Tibial nerve (tissue), 4 donors: Measurements from ENCODE around the gene NCKAP1. TPM values are rescaled to one million over a fixed set of nuclear protein-coding genes. Genes with fewer than 3 reads are reported as not detected.
A peak's percentile ranks its signal among the peaks of the same experiment; 100 is the strongest.

Experiments
- DNase-seq, 2 donors: peaks; one replicate each; pipeline ENCODE4 v3.0.0-alpha.2; 2019; ENCODE audit warnings: low spot score in 2 of 2
- H3K27ac ChIP-seq, 4 donors: fragments of 200-600 bp; sonication (generic) in 3 of 4; one replicate each; pipeline ENCODE4 v1.5.1; 2017 to 2019; ENCODE audit warnings: mild to moderate bottlenecking in 1 of 4
- H3K27me3 ChIP-seq, 2 donors: fragments of 200-600 bp; sonication (generic) in 1 of 2; one replicate each; pipeline versions ENCODE4 v1.5.1 to v1.6.0; 2017 to 2019
- H3K36me3 ChIP-seq, 3 donors: fragments of 200-600 bp; sonication (generic); one replicate each; pipeline ENCODE4 v1.5.1; 2018 to 2019
- H3K4me1 ChIP-seq, 4 donors: fragments of 200-600 bp; sonication (generic) in 3 of 4; one replicate each; pipeline ENCODE4 v1.5.1; 2017 to 2019
- H3K4me3 ChIP-seq, 4 donors: fragments of 200-600 bp; sonication (generic) in 3 of 4; one replicate each; pipeline ENCODE4 v1.5.1; 2017 to 2019; ENCODE audit warnings: mild to moderate bottlenecking in 1 of 4, moderate library complexity in 1 of 4
- H3K9me3 ChIP-seq, 4 donors: fragments of 200-600 bp; sonication (generic) in 3 of 4; one replicate each; pipeline ENCODE4 v1.5.1; 2017 to 2019
- EP300 ChIP-seq, 2 donors: sonication (generic); formaldehyde crosslinking; IDR thresholded peaks; one replicate each; pipeline ENCODE4 v1.6.1; 2017; ENCODE audit warnings: antibody characterized with exemption in 2 of 2, mild to moderate bottlenecking in 1 of 2
- POLR2A ChIP-seq, 2 donors: fragments of 450-650 bp; IDR thresholded peaks; one replicate each; pipeline ENCODE4 v1.6.1; 2017; ENCODE audit warnings: antibody characterized with exemption in 2 of 2, mild to moderate bottlenecking in 2 of 2, moderate library complexity in 2 of 2
- WGBS, 2 donors: methylation state at CpG; one replicate each; pipeline ENCODE4 v1.1.5; 2018; 5-methylcytosine and 5-hydroxymethylcytosine counted together
- total RNA-seq, 4 donors: library from RNA; depleted of rRNA; stranded (reverse); fragments of >200 nt; gene quantifications; one replicate each; pipeline ENCODE4 v1.1.0, GENCODE V29; 2016
- TF ChIP-seq, protein P1 (sequence below), 5 experiments: fragments of 200-600 bp in 3 of 5; fragments of 450-650 bp in 2 of 5; sonication (generic) in 3 of 5; IDR thresholded peaks; one replicate each; pipeline ENCODE4 v1.5.1; 2016 to 2019; ENCODE audit warnings: antibody characterized with exemption in 5 of 5, mild to moderate bottlenecking in 3 of 5, moderate library complexity in 2 of 5

NCKAP1 gene
- total RNA-seq, 4 donors from 2014 or later: 80.6 to 114 (median 85.6) TPM

DNA sequence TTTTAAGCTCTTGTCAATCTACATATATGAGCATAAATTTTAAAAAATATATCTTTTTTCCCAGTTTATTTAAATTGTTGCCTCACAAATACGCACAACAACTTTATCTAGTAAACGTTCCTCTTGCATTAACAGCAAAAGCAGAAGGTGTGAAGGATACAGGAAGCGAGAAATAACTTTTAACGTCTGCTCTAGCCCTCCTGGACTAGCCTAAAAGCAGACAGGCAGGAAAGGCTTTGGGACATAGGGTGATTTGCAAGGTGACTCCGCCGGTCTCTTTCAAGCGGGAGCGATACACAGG, 39.9 kb upstream of the NCKAP1 start:
- peaks cover 0 to 13% (median 4%) of the 10 kb centered on the region in 4 donors for H3K4me1 ChIP-seq
- TF ChIP-seq EP300 (IDR thresholded peaks at IDR 0.05) (no peak), POLR2A (IDR thresholded peaks at IDR 0.05) (no peak)
- TF ChIP-seq, protein P1, sequence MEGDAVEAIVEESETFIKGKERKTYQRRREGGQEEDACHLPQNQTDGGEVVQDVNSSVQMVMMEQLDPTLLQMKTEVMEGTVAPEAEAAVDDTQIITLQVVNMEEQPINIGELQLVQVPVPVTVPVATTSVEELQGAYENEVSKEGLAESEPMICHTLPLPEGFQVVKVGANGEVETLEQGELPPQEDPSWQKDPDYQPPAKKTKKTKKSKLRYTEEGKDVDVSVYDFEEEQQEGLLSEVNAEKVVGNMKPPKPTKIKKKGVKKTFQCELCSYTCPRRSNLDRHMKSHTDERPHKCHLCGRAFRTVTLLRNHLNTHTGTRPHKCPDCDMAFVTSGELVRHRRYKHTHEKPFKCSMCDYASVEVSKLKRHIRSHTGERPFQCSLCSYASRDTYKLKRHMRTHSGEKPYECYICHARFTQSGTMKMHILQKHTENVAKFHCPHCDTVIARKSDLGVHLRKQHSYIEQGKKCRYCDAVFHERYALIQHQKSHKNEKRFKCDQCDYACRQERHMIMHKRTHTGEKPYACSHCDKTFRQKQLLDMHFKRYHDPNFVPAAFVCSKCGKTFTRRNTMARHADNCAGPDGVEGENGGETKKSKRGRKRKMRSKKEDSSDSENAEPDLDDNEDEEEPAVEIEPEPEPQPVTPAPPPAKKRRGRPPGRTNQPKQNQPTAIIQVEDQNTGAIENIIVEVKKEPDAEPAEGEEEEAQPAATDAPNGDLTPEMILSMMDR (IDR thresholded peaks at IDR 0.05): no peak
- no peaks in the 10 kb centered on the region for H3K36me3 ChIP-seq
- no peak for DNase-seq
- peak overlapping the region; percentile 50 to 84 (median 60) for H3K27ac ChIP-seq
- peak overlapping the region; percentile 49 to 67 (median 60) for H3K4me3 ChIP-seq
- no peaks in the 10 kb centered on the region for H3K9me3 ChIP-seq
- H3K27me3 ChIP-seq: no peaks in the 10 kb centered on the region
- 5 to 6% methylated on average over 8 of the region's 8 CpGs for WGBS, 2 donors

- DNase-seq: no peak
- Histone ChIP-seq H3K36me3 (no peaks in the 10 kb centered on the region), H3K27ac (no peak overlapping the region), H3K4me1 (no peaks in the 10 kb centered on the region), H3K27me3 (no peaks in the 10 kb centered on the region), H3K9me3 (no peaks in the 10 kb centered on the region), H3K4me3 (no peak overlapping the region)
- WGBS, 2 donors: 85 to 91% methylated on average over 7 of the region's 7 CpGs
- TF ChIP-seq EP300 (IDR thresholded peaks at IDR 0.05) (no peak), POLR2A (IDR thresholded peaks at IDR 0.05) (no peak)
- TF ChIP-seq, protein P1 (IDR thresholded peaks at IDR 0.05): no peak
Observed at GRCh38 chr2:183072177-183072576, 33.9 kb upstream of the NCKAP1 start.

GRCh38 chr2:183070942-183071844, 32.9 kb upstream of the NCKAP1 start:
- Histone ChIP-seq H3K27ac (no peak overlapping the region), H3K9me3 (no peaks in the 10 kb centered on the region), H3K4me3 (no peak overlapping the region), H3K27me3 (no peaks in the 10 kb centered on the region), H3K36me3 (no peaks in the 10 kb centered on the region), H3K4me1 (no peaks in the 10 kb centered on the region)
- TF ChIP-seq, protein P1 (IDR thresholded peaks at IDR 0.05): peak in 2 of 5 experiments; percentile 15 to 19
- TF ChIP-seq EP300 (IDR thresholded peaks at IDR 0.05): no peak
- DNase-seq: peak in 1 of 2 donors; percentile 13
- 73 to 89% methylated on average over 20 to 30 of the region's 34 CpGs for WGBS, 2 donors

DNA sequence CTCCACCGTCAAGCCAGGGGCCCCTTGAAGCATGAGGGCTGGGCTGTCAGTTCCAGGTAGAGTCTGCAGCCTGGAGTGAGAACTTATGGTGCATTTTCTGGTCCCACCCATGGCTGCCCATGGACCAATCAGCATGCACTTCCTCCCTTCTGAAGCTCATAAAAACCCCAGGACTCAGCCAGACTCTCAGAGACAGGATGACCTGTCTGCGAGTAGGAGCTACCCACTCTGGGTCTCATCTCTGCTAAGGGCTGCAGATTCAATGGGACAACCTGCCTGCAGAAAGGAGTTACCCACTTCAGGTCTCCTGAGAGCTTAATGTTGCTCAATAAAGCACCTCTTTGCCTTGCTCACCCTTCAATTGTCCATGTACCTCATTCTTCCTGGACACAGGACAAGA, 30.9 kb upstream of the NCKAP1 start:
- Histone ChIP-seq H3K27me3 (no peaks in the 10 kb centered on the region), H3K27ac (no peak overlapping the region), H3K9me3 (no peaks in the 10 kb centered on the region), H3K4me1 (no peaks in the 10 kb centered on the region), H3K4me3 (no peak overlapping the region), H3K36me3 (no peaks in the 10 kb centered on the region)
- no peak for DNase-seq
- WGBS, 2 donors: 76 to 100% methylated on average over 1 to 2 of the region's 2 CpGs
- TF ChIP-seq, protein P1 (IDR thresholded peaks at IDR 0.05): no peak
- TF ChIP-seq POLR2A (IDR thresholded peaks at IDR 0.05) (no peak), EP300 (IDR thresholded peaks at IDR 0.05) (no peak)

DNA sequence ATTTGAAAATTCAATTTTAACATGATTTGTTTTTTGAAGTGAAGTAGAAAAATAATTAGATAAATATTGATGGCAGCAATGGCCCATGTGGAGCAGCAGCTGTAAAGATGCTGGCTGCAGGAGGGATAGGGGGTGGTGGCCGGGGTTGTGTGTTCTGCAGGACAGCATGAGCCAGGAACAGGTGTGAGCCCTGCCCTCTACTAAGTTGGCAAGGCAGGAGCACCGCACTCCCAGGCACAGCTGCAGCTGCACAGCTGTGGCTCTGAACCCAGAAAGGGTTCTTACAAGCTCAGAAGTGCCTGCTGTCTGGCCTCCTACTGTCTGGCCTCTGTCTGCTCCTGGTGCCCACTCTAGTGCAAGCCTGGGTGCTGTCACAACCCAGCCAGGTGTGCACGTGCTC, 30.3 kb upstream of the NCKAP1 start:
- WGBS, 2 donors: 74 to 84% methylated on average over 3 of the region's 3 CpGs
- TF ChIP-seq POLR2A (IDR thresholded peaks at IDR 0.05): no peak
- TF ChIP-seq, protein P1 (IDR thresholded peaks at IDR 0.05): no peak
- Histone ChIP-seq H3K9me3 (no peaks in the 10 kb centered on the region), H3K4me1 (no peaks in the 10 kb centered on the region), H3K36me3 (no peaks in the 10 kb centered on the region), H3K27ac (no peak overlapping the region), H3K27me3 (no peaks in the 10 kb centered on the region), H3K4me3 (no peak overlapping the region)
- DNase-seq: no peak
